GM12878 (cell line): Measurements from ENCODE around the gene MIEN1. TPM values are rescaled to one million over a fixed set of nuclear protein-coding genes. Genes with fewer than 3 reads are reported as not detected.
A peak's percentile ranks its signal among the peaks of the same experiment; 100 is the strongest.

Experiments
- BACH1 ChIP-seq: fragments of 450-650 bp; IDR thresholded peaks from 2 replicates; pipeline ENCODE4 v1.6.1; 2017; ENCODE audit warnings: mild to moderate bottlenecking, borderline replicate concordance
- BMI1 ChIP-seq: fragments of 450-650 bp; IDR thresholded peaks from 2 replicates; pipeline ENCODE4 v1.6.1; 2016; ENCODE audit warnings: mild to moderate bottlenecking, moderate library complexity, borderline replicate concordance
- DPF2 ChIP-seq: fragments of 450-650 bp; IDR thresholded peaks from 2 replicates; pipeline ENCODE4 v1.6.1; 2017; ENCODE audit warnings: mild to moderate bottlenecking
- E2F8 ChIP-seq: fragments of 450-650 bp; IDR thresholded peaks from 2 replicates; pipeline ENCODE4 v1.6.1; 2018; ENCODE audit warnings: mild to moderate bottlenecking, low read depth, moderate library complexity; ENCODE audit not compliant: partially characterized antibody
- E4F1 ChIP-seq: fragments of 450-650 bp; IDR thresholded peaks from 2 replicates; pipeline ENCODE4 v1.6.1; 2018; ENCODE audit warnings: borderline replicate concordance, mild to moderate bottlenecking; ENCODE audit not compliant: partially characterized antibody
- EGR1 ChIP-seq, 2 experiments: IDR thresholded peaks; 1 replicate in 1 of 2; 2 replicates in 1 of 2; pipeline ENCODE4 v1.6.1; 2011 to 2012; ENCODE audit warnings: low read depth in 2 of 2, low read length in 2 of 2, borderline replicate concordance in 1 of 2, mild to moderate bottlenecking in 1 of 2, moderate library complexity in 1 of 2
- EP300 ChIP-seq, 2 experiments: fragments of 150-350 bp in 1 of 2; IDR thresholded peaks; 2 replicates each; pipeline ENCODE4 v1.6.1; 2011 to 2012; ENCODE audit warnings: low read depth in 2 of 2, low read length in 2 of 2, borderline replicate concordance in 1 of 2, improper control_type of control experiment in 1 of 2, inconsistent platforms in 1 of 2; ENCODE audit not compliant: control insufficient read depth in 1 of 2
- IKZF1 ChIP-seq: fragments of 450-650 bp; conservative IDR thresholded peaks from 2 replicates; pipeline ENCODE4 v1.6.1; 2017; ENCODE audit warnings: antibody characterized with exemption, mild to moderate bottlenecking
- MAX ChIP-seq: IDR thresholded peaks from 2 replicates; pipeline ENCODE4 v1.6.1; 2012; ENCODE audit warnings: low read depth, low read length, improper control_type of control experiment
- MTA3 ChIP-seq: IDR thresholded peaks from 2 replicates; pipeline ENCODE4 v1.6.1; 2012; ENCODE audit warnings: low read length, inconsistent platforms, borderline replicate concordance
- NR2C1 ChIP-seq: fragments of 450-650 bp; IDR thresholded peaks from 2 replicates; pipeline ENCODE4 v1.6.1; 2017; ENCODE audit warnings: antibody characterized with exemption, mild to moderate bottlenecking, moderate library complexity
- PKNOX1 ChIP-seq: fragments of 450-650 bp; IDR thresholded peaks from 2 replicates; pipeline ENCODE4 v1.6.1; 2016; ENCODE audit warnings: mild to moderate bottlenecking
- PML ChIP-seq: IDR thresholded peaks from 2 replicates; pipeline ENCODE4 v1.6.1; 2012; ENCODE audit warnings: low read length, inconsistent platforms
- POLR2AphosphoS5 ChIP-seq: IDR thresholded peaks from 2 replicates; pipeline ENCODE4 v1.6.1; 2011; ENCODE audit warnings: mild to moderate bottlenecking, low read length, inconsistent platforms
- POU2F2 ChIP-seq: IDR thresholded peaks from 3 replicates; pipeline ENCODE4 v1.6.1; 2011; ENCODE audit warnings: low read depth, mild to moderate bottlenecking, low read length, borderline replicate concordance
- RAD21 ChIP-seq: IDR thresholded peaks from 2 replicates; pipeline ENCODE4 v1.6.1; 2011; ENCODE audit warnings: mild to moderate bottlenecking, low read depth, low read length, moderate library complexity; ENCODE audit not compliant: insufficient read depth
- RBBP5 ChIP-seq: fragments of 200-600 bp; sonication (generic); conservative IDR thresholded peaks from 2 replicates; pipeline ENCODE4 v1.6.1; 2016
- RELB ChIP-seq: fragments of 450-650 bp; IDR thresholded peaks from 2 replicates; pipeline ENCODE4 v1.6.1; 2017; ENCODE audit warnings: low read depth, mild to moderate bottlenecking, moderate library complexity
- SP1 ChIP-seq: IDR thresholded peaks from one replicate; pipeline ENCODE4 v1.6.1; 2011; ENCODE audit warnings: low read depth, low read length
- TAF1 ChIP-seq: IDR thresholded peaks from 2 replicates; pipeline ENCODE4 v1.6.1; 2011; ENCODE audit warnings: mild to moderate bottlenecking, low read depth, low read length, borderline replicate concordance
- ZZZ3 ChIP-seq: IDR thresholded peaks from 2 replicates; pipeline ENCODE4 v1.6.1; 2011; ENCODE audit warnings: low read depth; ENCODE audit not compliant: control insufficient read depth, insufficient read length
- polyA plus RNA-seq, 11 experiments: library from polyadenylated mRNA; depleted of rRNA in 4 of 11; unstranded in 6 of 11; stranded (reverse) in 5 of 11; fragments of >200 nt; fragmentation: Nextera tagmentation in 4 of 11; fragmentation: Illumina TruSeq in 1 of 11; extraction: Ambion mirVana in 4 of 11; extraction: Trizol in 1 of 11; gene quantifications; 1 replicate in 1 of 11; 2 replicates in 10 of 11; pipeline versions ENCODE4 v1.2.1 to v1.2.3, GENCODE V29; 2011 to 2016; ENCODE audit warnings: inconsistent platforms in 2 of 11, missing spikeins in 2 of 11, low read depth in 1 of 11
- total RNA-seq, 4 experiments: library from RNA; depleted of rRNA in 3 of 4; stranded (reverse); fragments of >200 nt in 3 of 4; fragmentation: Illumina TruSeq in 1 of 4; extraction: Trizol in 1 of 4; gene quantifications; 2 replicates each; pipeline versions ENCODE4 v1.2.1 to v1.2.3, GENCODE V29; 2013 to 2021

Gene MIEN1
- total and polyA plus RNA-seq, 10 of the 15 experiments (the other 5 are each of a cell fraction or from before 2014, with no cell fraction given) = 24.9 to 89.1 (median 47.7) TPM

- TF ChIP-seq POU2F2 = peak; percentile 96; the same call in 2 of the 3 replicates
- TF ChIP-seq TAF1 = peak; percentile 67
- TF ChIP-seq E2F8 = no peak
- TF ChIP-seq BACH1 = 0 out of 2 replicates have a peak, but pooled peaks have one; percentile 18
- no peak for TF ChIP-seq NR2C1
- peak; percentile 44; the same call in 1 of the 2 replicates for TF ChIP-seq MAX
- peak; percentile 92 for TF ChIP-seq POLR2AphosphoS5
- peak; percentile 73 for TF ChIP-seq SP1
- TF ChIP-seq DPF2 = peak; percentile 92
- TF ChIP-seq EP300 (IDR thresholded peaks at IDR 0.05; ENCODE audit: borderline replicate concordance in 1 of 2, control insufficient read depth in 1 of 2, low read depth in 2 of 2, low read length in 2 of 2) = peak; percentile 79 to 90
- TF ChIP-seq ZZZ3 = no peak
- peak; percentile 96; the same call in 1 of the 2 replicates for TF ChIP-seq MTA3
- TF ChIP-seq PML = 0 out of 2 replicates have a peak, but pooled peaks have one; percentile 24
- TF ChIP-seq PKNOX1 = peak; percentile 23; the same call in 1 of the 2 replicates
- TF ChIP-seq E4F1 = no peak
- peak in 1 of 2 experiments; percentile 25; a peak in 1 of 3 replicates for TF ChIP-seq EGR1 (IDR thresholded peaks at IDR 0.05; ENCODE audit: borderline replicate concordance in 1 of 2, low read depth in 2 of 2, low read length in 2 of 2)
- 0 out of 2 replicates have a peak, but pooled peaks have one; percentile 14 for TF ChIP-seq BMI1
- TF ChIP-seq IKZF1 = peak; percentile 98
- TF ChIP-seq RBBP5 = no peak
- TF ChIP-seq RELB = peak; percentile 98
- TF ChIP-seq RAD21 = no peak
Observed at GRCh38 chr17:39755554-39756379, 25.4 kb upstream of the MIEN1 start (continued).
